Endothelial cell of umbilical vein (primary cell): ENCODE results near the gene GATAD2A. TPM values are rescaled to one million over a fixed set of nuclear protein-coding genes. Genes with fewer than 3 reads are reported as not detected.

ENCODE experiments used
- BruUV-seq: library from RNA; stranded (reverse); fragments of 400-500 nt; replicated peaks from 2 replicates; lab custom pipeline; 2021; lab: Mats Ljungman, UMichigan
- CTCF ChIA-PET: fragments of 300-600, 350-600 bp; sonication (Branson Sonifier 250); formaldehyde crosslinking; loops from one replicate; lab custom pipeline; 2021; ENCODE audit warnings: antibody characterized with exemption, inconsistent platforms; lab: Charles Lee
- POLR2A ChIA-PET: fragments of 300-600, 350-600 bp; sonication (Branson Sonifier 250); formaldehyde crosslinking; loops from one replicate; lab custom pipeline; 2021; ENCODE audit warnings: antibody characterized with exemption, inconsistent platforms; lab: Charles Lee
- DNase-seq: peaks from one replicate; pipeline ENCODE4 v3.0.0-alpha.2; 2011; ENCODE audit warnings: low read depth, low spot score
- FAIRE-seq: peaks from 2 replicates; lab custom pipeline; 2011; peaks lifted over from hg19 to GRCh38; lab: Jason Lieb, UNC
- H2AFZ ChIP-seq: 2 replicates; pipeline ENCODE4 v1.6.0; 2012; ENCODE audit warnings: low read depth, low read length, control low read depth, inconsistent platforms
- H3K27ac ChIP-seq: 2 replicates; pipeline ENCODE4 v1.5.1; 2011; ENCODE audit warnings: low read depth, mild to moderate bottlenecking, control low read depth, low read length, moderate library complexity; ENCODE audit not compliant: insufficient read depth
- H3K27me3 ChIP-seq, 2 experiments: 2 replicates each; pipeline versions ENCODE4 v1.6.0 to v1.6.1; 2011; ENCODE audit warnings: low read length in 2 of 2, mixed read lengths in 1 of 2; ENCODE audit not compliant: control insufficient read depth in 2 of 2, insufficient read depth in 2 of 2
- H3K36me3 ChIP-seq, 2 experiments: 2 replicates in 1 of 2; 3 replicates in 1 of 2; pipeline ENCODE4 v1.5.1; 2011; ENCODE audit warnings: low read length in 2 of 2, mild to moderate bottlenecking in 1 of 2, moderate library complexity in 1 of 2; ENCODE audit not compliant: control insufficient read depth in 2 of 2, insufficient read depth in 2 of 2; ENCODE audit errors: extremely low read depth in 1 of 2
- H3K4me1 ChIP-seq: 3 replicates; pipeline ENCODE4 v1.5.1; 2011; ENCODE audit warnings: mild to moderate bottlenecking, low read length; ENCODE audit not compliant: control insufficient read depth, insufficient read depth; ENCODE audit errors: extremely low read depth
- H3K4me2 ChIP-seq: 2 replicates; pipeline ENCODE4 v1.6.1; 2011; ENCODE audit warnings: low read length, control low read depth, mixed read lengths; ENCODE audit not compliant: insufficient read depth
- H3K4me3 ChIP-seq, 3 experiments: fragments of 200-600 bp in 1 of 3; sonication (generic), shearing (Covaris generic) in 1 of 3; replicated peaks in 1 of 3; 2 replicates each; pipeline ENCODE4 v1.5.1; 2011 to 2016; ENCODE audit warnings: control low read depth in 3 of 3, low read length in 3 of 3, mild to moderate bottlenecking in 2 of 3, inconsistent platforms in 1 of 3, low read depth in 1 of 3, moderate library complexity in 1 of 3; ENCODE audit not compliant: insufficient read depth in 1 of 3
- H3K79me2 ChIP-seq: 2 replicates; pipeline ENCODE4 v1.6.0; 2012; ENCODE audit warnings: low read length, inconsistent platforms; ENCODE audit not compliant: control insufficient read depth, insufficient read depth
- H3K9ac ChIP-seq: replicated peaks from 2 replicates; pipeline ENCODE3; 2011; ENCODE audit warnings: low read length, control low read depth; ENCODE audit not compliant: insufficient read depth; ENCODE audit errors: extremely low read depth
- H3K9me1 ChIP-seq: replicated peaks from 3 replicates; pipeline ENCODE4 v1.6.0; 2011; ENCODE audit warnings: mild to moderate bottlenecking, low read length; ENCODE audit not compliant: control insufficient read depth, insufficient read depth; ENCODE audit errors: extremely low read depth
- H3K9me3 ChIP-seq: replicated peaks from 2 replicates; pipeline ENCODE4 v1.5.1; 2012; ENCODE audit warnings: low read length, inconsistent platforms; ENCODE audit not compliant: control insufficient read depth, insufficient read depth
- H4K20me1 ChIP-seq: replicated peaks from 2 replicates; pipeline ENCODE3; 2011; ENCODE audit warnings: mild to moderate bottlenecking, low read length; ENCODE audit not compliant: control insufficient read depth, insufficient read depth; ENCODE audit errors: extremely low read depth
- EZH2 ChIP-seq: IDR thresholded peaks from 2 replicates; pipeline ENCODE4 v1.6.1; 2012; ENCODE audit warnings: borderline replicate concordance, low read depth, mild to moderate bottlenecking, moderate library complexity, low read length, inconsistent platforms; ENCODE audit not compliant: severe bottlenecking
- FOS ChIP-seq: IDR thresholded peaks from 2 replicates; pipeline ENCODE4 v1.6.1; 2011; ENCODE audit warnings: mild to moderate bottlenecking, low read length, moderate library complexity, borderline replicate concordance; ENCODE audit not compliant: insufficient read depth
- GATA2 ChIP-seq: IDR thresholded peaks from 2 replicates; pipeline ENCODE4 v1.7.0; 2011; ENCODE audit warnings: low read depth, mild to moderate bottlenecking, moderate library complexity, mixed read lengths, low read length; ENCODE audit not compliant: insufficient read length, insufficient read depth
- JUN ChIP-seq: IDR thresholded peaks from 2 replicates; pipeline ENCODE4 v1.6.1; 2011; ENCODE audit warnings: borderline replicate concordance, low read depth; ENCODE audit not compliant: insufficient read length, insufficient read depth
- MAX ChIP-seq: IDR thresholded peaks from 2 replicates; pipeline ENCODE4 v1.6.1; 2011; ENCODE audit not compliant: insufficient read depth, insufficient read length
- MYC ChIP-seq: IDR thresholded peaks from one replicate; pipeline ENCODE4 v1.6.1; 2011; ENCODE audit warnings: mild to moderate bottlenecking, low read depth, low read length
- POLR2A ChIP-seq: IDR thresholded peaks from 2 replicates; pipeline ENCODE4 v1.6.1; 2012; ENCODE audit warnings: low read depth, mild to moderate bottlenecking, control low read depth, low read length
- POLR2AphosphoS5 ChIP-seq: IDR thresholded peaks from 2 replicates; pipeline ENCODE4 v1.6.1; 2012; ENCODE audit warnings: low read depth, mild to moderate bottlenecking, control low read depth, low read length, moderate library complexity; ENCODE audit not compliant: insufficient read depth
- dilution Hi-C: fragments of 300-500 bp; cut with MboI; formaldehyde crosslinking; loops from one replicate; pipeline ENCODE4 v1.15.0; 2019; ENCODE audit warnings: low sequenced_read_pairs; ENCODE audit not compliant: extremely low pct_ligation_motif_present
- intact Hi-C: fragments of 100-400 bp; cut with micrococcal nuclease; formaldehyde crosslinking; loops from one replicate; pipeline ENCODE4 v1.10.0; 2022
- polyA plus RNA-seq, 4 experiments: library from polyadenylated mRNA; depleted of rRNA in 3 of 4; stranded (reverse) in 3 of 4; unstranded in 1 of 4; fragments of >200 nt; gene quantifications; 2 replicates each; pipeline versions ENCODE4 v1.2.1 to v1.2.3, GENCODE V29; 2011 to 2012; ENCODE audit warnings: missing spikeins in 1 of 4
- total RNA-seq: library from RNA; stranded (reverse); gene quantifications from 2 replicates; pipeline ENCODE4 v1.2.3, GENCODE V29; 2021
- TF ChIP-seq, protein P1 (sequence below), 2 donors: IDR thresholded peaks; 1 replicate in 1 of 2; 2 replicates in 1 of 2; pipeline ENCODE4 v1.5.1; 2011; ENCODE audit warnings: low read length in 2 of 2, mild to moderate bottlenecking in 2 of 2, moderate library complexity in 2 of 2, control low read depth in 1 of 2, inconsistent platforms in 1 of 2, low read depth in 1 of 2; ENCODE audit not compliant: insufficient read depth in 1 of 2; ENCODE audit errors: extremely low read depth in 1 of 2

The GATAD2A gene
- total and polyA plus RNA-seq, 2 donors (not counting 3 experiments of a cell fraction or from before 2014, with no cell fraction given) = 27.3 to 134 TPM

DNA sequence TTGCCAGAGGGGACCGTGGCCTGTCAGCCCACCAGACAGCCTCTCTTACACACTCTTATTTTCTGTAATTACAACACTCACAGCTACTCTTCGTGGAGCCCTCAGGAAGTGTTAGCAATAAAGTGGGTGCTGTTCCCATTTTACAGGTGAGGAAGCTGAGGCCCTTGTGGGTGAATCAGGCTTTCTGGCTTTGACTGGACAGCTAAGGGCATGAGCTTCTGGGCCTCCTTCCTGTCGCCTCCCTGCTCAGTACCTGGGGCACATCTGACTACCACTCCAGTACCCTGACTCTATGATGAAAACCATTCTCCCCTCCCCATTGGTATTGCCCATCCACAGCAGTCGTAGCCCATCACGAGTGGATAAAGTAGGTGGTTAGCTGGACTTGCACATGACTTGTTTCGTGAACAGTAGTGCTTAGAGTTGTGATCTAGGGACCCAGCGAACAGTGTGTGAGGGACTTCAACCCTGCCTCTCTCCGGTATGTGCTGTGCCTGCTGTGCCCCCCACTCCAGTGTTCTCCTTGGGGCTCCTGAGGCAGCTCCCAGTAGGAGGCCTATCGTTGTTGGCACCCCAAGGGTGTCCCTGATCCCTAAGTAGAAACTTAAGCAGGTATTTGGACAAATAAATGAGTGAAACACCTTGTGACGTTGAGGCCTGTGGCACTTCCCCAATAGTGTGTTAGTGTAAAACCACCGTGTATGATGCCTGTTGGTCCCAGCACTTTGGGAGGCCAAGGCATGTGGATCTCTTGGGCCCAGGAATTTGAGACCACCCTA lies 38.6 kb downstream of the GATAD2A start:
- H3K4me2 ChIP-seq = no peak overlapping the region
- no peaks in the 10 kb centered on the region for H4K20me1 ChIP-seq
- DNase-seq (no peak), FAIRE-seq (no peak)
- no peak overlapping the region for H3K27ac ChIP-seq
- ChIA-PET CTCF (interaction anchor here (0.6 to 1.0 kb wide), 4 partner anchors 34 to 102 kb away, joined by 3 read pairs; no protein-coding TSS in a partner anchor), POLR2A (no interaction called here)
- H3K36me3 ChIP-seq = no peaks in the 10 kb centered on the region
- no TSS peak for BruUV-seq
- no peak overlapping the region for H2AFZ ChIP-seq
- no peaks in the 10 kb centered on the region for H3K9me3 ChIP-seq
- dilution Hi-C loops = no loop called here
- peaks cover 5% of the 10 kb centered on the region for H3K4me1 ChIP-seq
- H3K9ac ChIP-seq = no peak overlapping the region
- no peaks in the 10 kb centered on the region for H3K9me1 ChIP-seq
- TF ChIP-seq JUN (no peak), FOS (no peak), EZH2 (no peak), MAX (no peak), GATA2 (no peak), POLR2AphosphoS5 (no peak), POLR2A (no peak), MYC (no peak)
- TF ChIP-seq, protein P1, sequence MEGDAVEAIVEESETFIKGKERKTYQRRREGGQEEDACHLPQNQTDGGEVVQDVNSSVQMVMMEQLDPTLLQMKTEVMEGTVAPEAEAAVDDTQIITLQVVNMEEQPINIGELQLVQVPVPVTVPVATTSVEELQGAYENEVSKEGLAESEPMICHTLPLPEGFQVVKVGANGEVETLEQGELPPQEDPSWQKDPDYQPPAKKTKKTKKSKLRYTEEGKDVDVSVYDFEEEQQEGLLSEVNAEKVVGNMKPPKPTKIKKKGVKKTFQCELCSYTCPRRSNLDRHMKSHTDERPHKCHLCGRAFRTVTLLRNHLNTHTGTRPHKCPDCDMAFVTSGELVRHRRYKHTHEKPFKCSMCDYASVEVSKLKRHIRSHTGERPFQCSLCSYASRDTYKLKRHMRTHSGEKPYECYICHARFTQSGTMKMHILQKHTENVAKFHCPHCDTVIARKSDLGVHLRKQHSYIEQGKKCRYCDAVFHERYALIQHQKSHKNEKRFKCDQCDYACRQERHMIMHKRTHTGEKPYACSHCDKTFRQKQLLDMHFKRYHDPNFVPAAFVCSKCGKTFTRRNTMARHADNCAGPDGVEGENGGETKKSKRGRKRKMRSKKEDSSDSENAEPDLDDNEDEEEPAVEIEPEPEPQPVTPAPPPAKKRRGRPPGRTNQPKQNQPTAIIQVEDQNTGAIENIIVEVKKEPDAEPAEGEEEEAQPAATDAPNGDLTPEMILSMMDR (IDR thresholded peaks at IDR 0.05; ENCODE audit: extremely low read depth in 1 of 2, insufficient read depth in 1 of 2, low read depth in 1 of 2, low read length in 2 of 2) = no peak
- H3K79me2 ChIP-seq = peaks cover 91% of the 10 kb centered on the region
- no peaks in the 10 kb centered on the region for H3K27me3 ChIP-seq
- intact Hi-C loops = no loop called here
- no peak overlapping the region for H3K4me3 ChIP-seq
